ENCODE data around the gene GCSAML.

GCSAML gene

GRCh38 chr1:247536340-247536739 is 12.6 kb upstream of the GCSAML start, which contains the start of gene OR2C3:
TSS of gene OR2C3 (minus strand) at chr1:247536440. CDS start at chr1:247532511, 3,929 bp downstream.
- Histone ChIP-seq H3K4me3 (ENCODE audit: low read length) (no peak within 1 kb of the TSS), H3K27ac (ENCODE audit: low read depth, low read length) (no peak within 1 kb of the TSS), H3K36me3 (ENCODE audit: insufficient read depth, low read length) (no peaks in the 10 kb centered on the region), H3K4me1 (ENCODE audit: insufficient read depth, low read length) (no peaks in the 10 kb centered on the region), H3K9me3 (ENCODE audit: insufficient read depth, low read depth, low read length) (no peaks in the 10 kb centered on the region), H3K27me3 (ENCODE audit: insufficient read depth, low read length) (no peaks in the 10 kb centered on the region), H3K9ac (ENCODE audit: low read depth, low read length) (no peak within 1 kb of the TSS)
- 66% methylated on average over 2 of the region's 2 CpGs for WGBS

GRCh38 chr1:247538561-247538960 is 10.4 kb upstream of the GCSAML start:
- H3K27me3 ChIP-seq (ENCODE audit: insufficient read depth, low read length): no peaks in the 10 kb centered on the region
- no peaks in the 10 kb centered on the region for H3K4me1 ChIP-seq (ENCODE audit: insufficient read depth, low read length)
- no peak overlapping the region for H3K4me3 ChIP-seq (ENCODE audit: low read length)
- no peak overlapping the region for H3K9ac ChIP-seq (ENCODE audit: low read depth, low read length)
- H3K27ac ChIP-seq (ENCODE audit: low read depth, low read length): no peak overlapping the region
- no peaks in the 10 kb centered on the region for H3K9me3 ChIP-seq (ENCODE audit: insufficient read depth, low read depth, low read length)
- H3K36me3 ChIP-seq (ENCODE audit: insufficient read depth, low read length): no peaks in the 10 kb centered on the region
- WGBS: 81% methylated on average over 5 of the region's 5 CpGs

GRCh38 chr1:247539215-247539614 is 9.7 kb upstream of the GCSAML start:
- Histone ChIP-seq H3K4me3 (ENCODE audit: low read length) (no peak overlapping the region), H3K4me1 (ENCODE audit: insufficient read depth, low read length) (no peaks in the 10 kb centered on the region), H3K9ac (ENCODE audit: low read depth, low read length) (no peak overlapping the region), H3K36me3 (ENCODE audit: insufficient read depth, low read length) (no peaks in the 10 kb centered on the region), H3K9me3 (ENCODE audit: insufficient read depth, low read depth, low read length) (no peaks in the 10 kb centered on the region), H3K27ac (ENCODE audit: low read depth, low read length) (no peak overlapping the region), H3K27me3 (ENCODE audit: insufficient read depth, low read length) (no peaks in the 10 kb centered on the region)
- 94% methylated on average over 6 of the region's 6 CpGs for WGBS

GRCh38 chr1:247540581-247540980 is 8.4 kb upstream of the GCSAML start:
- Histone ChIP-seq H3K36me3 (ENCODE audit: insufficient read depth, low read length) (no peaks in the 10 kb centered on the region), H3K4me3 (ENCODE audit: low read length) (no peak overlapping the region), H3K27ac (ENCODE audit: low read depth, low read length) (no peak overlapping the region), H3K9ac (ENCODE audit: low read depth, low read length) (no peak overlapping the region), H3K4me1 (ENCODE audit: insufficient read depth, low read length) (no peaks in the 10 kb centered on the region), H3K27me3 (ENCODE audit: insufficient read depth, low read length) (no peaks in the 10 kb centered on the region), H3K9me3 (ENCODE audit: insufficient read depth, low read depth, low read length) (no peaks in the 10 kb centered on the region)
- 88% methylated on average over 7 of the region's 7 CpGs for WGBS

GRCh38 chr1:247542811-247543210 is 6.1 kb upstream of the GCSAML start:
- WGBS: 78% methylated on average over 3 of the region's 3 CpGs
- H3K4me1 ChIP-seq (ENCODE audit: insufficient read depth, low read length): peaks cover 2% of the 10 kb centered on the region; the same call in 1 of the 2 replicates
- no peak overlapping the region for H3K4me3 ChIP-seq (ENCODE audit: low read length)
- no peaks in the 10 kb centered on the region for H3K27me3 ChIP-seq (ENCODE audit: insufficient read depth, low read length)
- no peak overlapping the region for H3K27ac ChIP-seq (ENCODE audit: low read depth, low read length)
- no peak overlapping the region for H3K9ac ChIP-seq (ENCODE audit: low read depth, low read length)
- no peaks in the 10 kb centered on the region for H3K36me3 ChIP-seq (ENCODE audit: insufficient read depth, low read length)
- H3K9me3 ChIP-seq (ENCODE audit: insufficient read depth, low read depth, low read length): no peaks in the 10 kb centered on the region

- 80% methylated on average over 5 of the region's 5 CpGs for WGBS
These were observed 842 bp upstream of the GCSAML start for GRCh38 chr1:247548092-247548491.

GRCh38 chr1:247551721-247552120 is 2.8 kb downstream of the GCSAML start:
- 94% methylated on average over 1 of the region's 1 CpG for whole genome bisulfite sequencing
- H3K9ac ChIP-seq (ENCODE audit: low read depth, low read length): no peak overlapping the region
- no peak overlapping the region for H3K4me3 ChIP-seq (ENCODE audit: low read length)
- H3K4me1 ChIP-seq (ENCODE audit: insufficient read depth, low read length): peaks cover 11% of the 10 kb centered on the region; the same call in 1 of the 2 replicates
- H3K36me3 ChIP-seq (ENCODE audit: insufficient read depth, low read length): no peaks in the 10 kb centered on the region
- H3K27ac ChIP-seq (ENCODE audit: low read depth, low read length): no peak overlapping the region
- H3K9me3 ChIP-seq (ENCODE audit: insufficient read depth, low read depth, low read length): no peaks in the 10 kb centered on the region
- H3K27me3 ChIP-seq (ENCODE audit: insufficient read depth, low read length): no peaks in the 10 kb centered on the region

More at GRCh38 chr1:247548092-247548491, 842 bp upstream of the GCSAML start:
- Histone ChIP-seq H3K9me3 (ENCODE audit: insufficient read depth, low read depth, low read length) (no peaks in the 10 kb centered on the region), H3K4me1 (ENCODE audit: insufficient read depth, low read length) (peaks cover 11% of the 10 kb centered on the region; the same call in 1 of the 2 replicates), H3K4me3 (ENCODE audit: low read length) (no peak overlapping the region), H3K27ac (ENCODE audit: low read depth, low read length) (no peak overlapping the region), H3K9ac (ENCODE audit: low read depth, low read length) (no peak overlapping the region), H3K36me3 (ENCODE audit: insufficient read depth, low read length) (no peaks in the 10 kb centered on the region), H3K27me3 (ENCODE audit: insufficient read depth, low read length) (no peaks in the 10 kb centered on the region)

GRCh38 chr1:247552231-247552630 is 3.3 kb downstream of the GCSAML start:
- Histone ChIP-seq H3K27me3 (ENCODE audit: insufficient read depth, low read length) (no peaks in the 10 kb centered on the region), H3K4me1 (ENCODE audit: insufficient read depth, low read length) (peaks cover 11% of the 10 kb centered on the region; the same call in 1 of the 2 replicates), H3K27ac (ENCODE audit: low read depth, low read length) (no peak overlapping the region), H3K9me3 (ENCODE audit: insufficient read depth, low read depth, low read length) (no peaks in the 10 kb centered on the region), H3K36me3 (ENCODE audit: insufficient read depth, low read length) (no peaks in the 10 kb centered on the region), H3K4me3 (ENCODE audit: low read length) (no peak overlapping the region), H3K9ac (ENCODE audit: low read depth, low read length) (no peak overlapping the region)
- 48% methylated on average over 1 of the region's 2 CpGs for WGBS

GRCh38 chr1:247557926-247558674 is 9.2 kb downstream of the GCSAML start:
- H3K36me3 ChIP-seq (ENCODE audit: insufficient read depth, low read length): no peaks in the 10 kb centered on the region
- H3K27ac ChIP-seq (ENCODE audit: low read depth, low read length): no peak overlapping the region
- no peak overlapping the region for H3K9ac ChIP-seq (ENCODE audit: low read depth, low read length)
- WGBS: 89% methylated on average over 2 of the region's 2 CpGs
- H3K27me3 ChIP-seq (ENCODE audit: insufficient read depth, low read length): no peaks in the 10 kb centered on the region
- no peak overlapping the region for H3K4me3 ChIP-seq (ENCODE audit: low read length)
- H3K4me1 ChIP-seq (ENCODE audit: insufficient read depth, low read length): peaks cover 8% of the 10 kb centered on the region
- H3K9me3 ChIP-seq (ENCODE audit: insufficient read depth, low read depth, low read length): no peaks in the 10 kb centered on the region

GRCh38 chr1:247561711-247562110 is 12.8 kb downstream of the GCSAML start:
- peaks cover 8% of the 10 kb centered on the region for H3K4me1 ChIP-seq (ENCODE audit: insufficient read depth, low read length)
- H3K36me3 ChIP-seq (ENCODE audit: insufficient read depth, low read length): no peaks in the 10 kb centered on the region
- H3K9ac ChIP-seq (ENCODE audit: low read depth, low read length): no peak overlapping the region
- H3K9me3 ChIP-seq (ENCODE audit: insufficient read depth, low read depth, low read length): no peaks in the 10 kb centered on the region
- no peaks in the 10 kb centered on the region for H3K27me3 ChIP-seq (ENCODE audit: insufficient read depth, low read length)
- no peak overlapping the region for H3K4me3 ChIP-seq (ENCODE audit: low read length)
- H3K27ac ChIP-seq (ENCODE audit: low read depth, low read length): no peak overlapping the region
- WGBS: 79% methylated on average over 10 of the region's 10 CpGs

GRCh38 chr1:247562198-247562597 is 13.3 kb downstream of the GCSAML start:
- H3K9ac ChIP-seq (ENCODE audit: low read depth, low read length): no peak overlapping the region
- no peaks in the 10 kb centered on the region for H3K9me3 ChIP-seq (ENCODE audit: insufficient read depth, low read depth, low read length)
- WGBS: 86% methylated on average over 9 of the region's 9 CpGs
- no peaks in the 10 kb centered on the region for H3K36me3 ChIP-seq (ENCODE audit: insufficient read depth, low read length)
- H3K4me3 ChIP-seq (ENCODE audit: low read length): no peak overlapping the region
- no peak overlapping the region for H3K27ac ChIP-seq (ENCODE audit: low read depth, low read length)
- peaks cover 8% of the 10 kb centered on the region for H3K4me1 ChIP-seq (ENCODE audit: insufficient read depth, low read length)
- no peaks in the 10 kb centered on the region for H3K27me3 ChIP-seq (ENCODE audit: insufficient read depth, low read length)
